GM18873 (cell line): ENCODE measurements around the gene MAL.

Source experiments
- ATAC-seq: cut with Tn5 transposase; IDR thresholded peaks from one replicate; pipeline ENCODE4 v1.9.1; 2021; ENCODE audit warnings: mild to moderate bottlenecking, moderate library complexity, moderate number of reproducible peaks; ENCODE audit not compliant: unreplicated experiment, low FRiP score

The MAL gene

GRCh38 chr2:94995553-94996304 lies 29.8 kb upstream of the MAL start:
- no peak for ATAC-seq

DNA sequence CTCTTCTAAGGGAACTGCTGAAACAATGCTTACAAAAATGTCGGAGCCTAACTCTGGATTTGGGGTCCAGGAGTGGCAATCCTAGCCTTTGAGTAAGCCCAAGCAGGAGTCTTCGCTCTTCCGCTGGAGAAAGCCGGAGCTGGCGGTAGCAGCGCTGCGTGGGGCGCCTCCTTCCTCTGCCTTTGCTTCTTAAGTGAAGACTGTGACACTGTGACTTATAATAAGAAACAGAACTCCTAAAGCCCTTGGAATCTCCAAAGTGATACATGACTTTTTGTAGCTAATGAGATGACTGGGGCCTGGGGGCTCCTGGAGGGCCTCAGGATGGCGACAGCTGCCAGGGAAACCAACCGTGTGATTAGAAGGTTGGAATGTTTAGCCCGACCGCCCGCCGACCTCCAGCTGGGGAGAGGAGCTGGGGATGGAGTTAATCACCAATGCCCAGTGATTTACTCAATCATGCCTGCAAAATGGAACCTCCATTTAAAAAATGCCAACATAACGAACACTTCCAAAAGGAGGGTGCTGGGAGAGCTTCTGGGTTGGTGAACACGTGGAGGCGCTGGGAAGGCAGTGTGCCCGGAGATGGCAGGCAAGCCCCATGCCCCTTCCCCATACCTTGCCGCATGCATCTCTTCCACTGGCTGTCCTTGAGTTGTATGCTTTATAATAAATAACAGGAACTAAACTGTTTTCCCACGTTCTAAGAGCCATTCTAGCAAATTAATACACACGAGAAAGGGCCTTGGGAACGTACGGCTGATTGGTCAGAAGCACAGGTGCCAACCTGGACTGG lies 29.0 kb upstream of the MAL start:
- ATAC-seq: no peak

GRCh38 chr2:94997981-94998930 lies 27.3 kb upstream of the MAL start:
- no peak for ATAC-seq

- no peak for ATAC-seq
Observed at GRCh38 chr2:94999431-94999883, 26.1 kb upstream of the MAL start.

- no peak for ATAC-seq
Observed at GRCh38 chr2:95001051-95001562, 24.4 kb upstream of the MAL start.

GRCh38 chr2:95001701-95002100 lies 23.8 kb upstream of the MAL start:
- ATAC-seq: no peak

DNA sequence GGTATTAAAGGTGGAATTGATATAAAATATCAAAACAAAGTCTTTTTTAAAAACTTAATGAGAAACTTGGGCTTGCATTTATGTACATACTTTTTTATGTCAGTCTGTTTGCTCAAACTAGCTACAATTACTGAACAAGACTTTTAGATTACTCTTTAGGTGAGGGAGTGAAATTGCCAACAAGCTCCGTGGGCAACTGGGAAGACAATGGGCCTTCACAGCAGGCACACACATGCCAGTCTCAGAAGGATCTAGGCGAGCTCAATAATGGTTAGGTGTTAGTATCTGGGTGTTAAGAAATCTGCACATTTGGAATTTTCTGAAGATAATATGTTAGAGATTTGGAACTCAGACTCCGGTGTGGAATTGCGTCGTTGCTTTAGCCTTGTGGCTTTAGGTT lies 23.0 kb upstream of the MAL start:
- no peak for ATAC-seq

DNA sequence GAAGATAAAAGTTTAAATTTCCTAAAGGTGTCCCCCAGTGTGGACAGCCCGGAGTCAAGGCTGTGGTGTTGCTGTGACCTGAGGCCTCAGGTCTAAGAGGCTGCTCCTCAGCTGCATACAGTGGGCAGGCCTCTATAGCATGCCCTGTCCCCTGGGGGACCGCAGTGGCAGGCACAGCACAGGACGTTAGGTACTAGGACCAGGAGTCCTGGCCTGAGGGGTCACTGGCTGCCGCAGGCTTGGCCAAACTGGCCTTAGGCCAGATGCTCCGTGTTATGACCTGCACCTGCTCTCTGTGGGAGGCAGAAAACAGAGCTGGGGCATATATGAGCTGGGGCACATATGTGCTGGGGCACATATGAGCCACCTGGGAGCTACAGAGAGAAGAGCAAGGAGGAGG lies 21.2 kb upstream of the MAL start:
- ATAC-seq: no peak

DNA sequence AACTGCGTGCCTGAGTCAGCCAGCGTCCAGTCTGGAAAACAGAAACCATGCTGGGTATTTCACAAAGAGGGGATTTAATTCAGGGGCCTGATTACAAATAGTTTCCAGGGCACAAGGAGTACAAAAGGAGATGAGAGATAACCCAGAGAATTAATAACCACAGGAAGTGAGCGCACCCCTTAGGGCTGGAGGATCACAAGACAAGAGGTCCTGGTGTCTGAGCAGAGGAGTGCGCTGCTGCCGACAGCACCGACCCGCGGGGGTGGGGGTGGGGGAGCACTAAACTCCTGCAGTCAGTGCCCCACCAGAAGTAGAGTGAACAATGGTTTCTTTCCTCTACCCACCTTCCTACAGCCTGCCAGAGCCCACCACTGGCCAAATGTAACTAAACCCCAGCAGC lies 20.8 kb upstream of the MAL start:
- ATAC-seq: no peak

DNA sequence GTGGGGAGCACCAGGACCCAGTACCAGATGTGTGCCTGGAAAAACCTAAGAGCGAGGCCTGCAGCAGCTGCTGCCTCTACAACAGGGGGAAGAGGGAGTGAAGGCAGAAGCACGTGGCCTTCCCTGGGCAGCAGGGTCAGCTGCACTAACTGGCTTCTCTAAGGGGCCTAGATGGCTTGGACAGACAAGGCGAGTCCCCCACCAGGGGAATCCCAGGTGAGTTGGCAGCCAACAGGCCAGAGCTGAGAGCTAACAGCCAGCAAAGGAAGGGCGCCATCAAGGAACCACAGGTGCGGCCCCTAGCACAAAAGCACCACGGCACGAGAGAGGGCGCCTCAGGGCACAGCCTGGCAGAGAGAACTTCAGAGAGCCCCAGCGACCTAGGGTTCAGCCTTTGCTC lies 19.8 kb upstream of the MAL start:
- no peak for ATAC-seq

DNA sequence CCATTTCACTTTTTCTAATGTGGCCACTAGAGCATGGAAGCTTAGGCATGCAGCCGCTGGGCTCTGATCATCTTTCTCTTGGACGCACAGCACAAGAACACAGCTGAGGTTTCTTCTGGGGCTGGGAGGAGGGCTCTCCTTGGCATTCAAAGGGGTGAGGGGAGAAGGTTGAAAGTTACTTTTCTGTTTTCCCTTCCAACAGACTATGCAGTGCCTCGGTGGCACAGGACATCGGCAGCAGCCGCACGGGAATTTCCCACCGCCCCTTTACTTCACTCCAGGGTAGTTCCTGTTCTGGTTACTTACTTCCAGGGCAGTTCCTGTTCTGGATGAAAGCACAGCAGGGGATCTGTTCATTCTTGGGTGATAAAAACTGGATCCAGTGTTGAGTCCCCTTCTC lies 18.9 kb upstream of the MAL start:
- no peak for ATAC-seq

- ATAC-seq: no peak
Observed at GRCh38 chr2:95007031-95007609, 18.4 kb upstream of the MAL start.

- ATAC-seq: no peak
Observed at GRCh38 chr2:95007822-95008221, 17.7 kb upstream of the MAL start.

DNA sequence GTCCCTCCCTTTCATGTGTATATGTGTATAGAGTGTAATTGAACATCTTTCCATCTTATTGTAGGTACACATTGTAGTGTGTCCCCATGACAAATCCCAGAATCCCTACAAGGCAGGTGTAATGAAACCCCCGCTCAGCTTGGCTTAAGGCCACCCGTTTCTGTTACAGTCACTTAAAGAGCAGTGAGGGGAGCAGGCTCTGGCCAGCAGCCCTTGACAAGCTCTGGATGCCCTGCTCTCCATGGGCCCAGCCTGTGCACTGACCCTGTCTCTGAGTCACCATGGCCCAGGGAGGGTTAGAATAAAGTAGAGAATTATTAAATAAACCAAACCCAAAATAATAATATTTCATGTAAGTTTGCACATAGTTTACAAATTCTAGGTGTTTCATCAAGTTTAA lies 17.2 kb upstream of the MAL start:
- ATAC-seq: no peak

DNA sequence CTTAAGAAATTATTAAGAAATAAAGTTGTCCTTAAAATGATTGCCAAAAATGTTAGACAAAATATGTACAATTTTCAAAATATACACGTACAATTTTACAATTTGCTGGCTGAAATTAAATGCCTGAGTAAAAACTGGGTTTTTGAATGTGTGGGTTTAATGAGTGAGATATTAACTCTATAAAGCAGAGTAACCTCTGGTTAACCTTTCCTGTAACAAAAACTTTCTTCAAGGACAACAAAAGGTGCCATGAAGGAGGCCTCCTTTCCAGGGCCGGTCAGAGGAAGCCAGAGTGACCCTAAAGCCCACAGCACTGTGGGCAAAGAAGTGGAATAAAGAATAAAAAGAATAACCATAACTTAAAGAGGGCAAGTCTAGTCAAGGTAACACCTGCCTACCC lies 16.5 kb upstream of the MAL start:
- ATAC-seq: no peak

- no peak for ATAC-seq
Observed at GRCh38 chr2:95009412-95009811, 16.1 kb upstream of the MAL start.

GRCh38 chr2:95010126-95010525 lies 15.4 kb upstream of the MAL start:
- ATAC-seq: no peak

DNA sequence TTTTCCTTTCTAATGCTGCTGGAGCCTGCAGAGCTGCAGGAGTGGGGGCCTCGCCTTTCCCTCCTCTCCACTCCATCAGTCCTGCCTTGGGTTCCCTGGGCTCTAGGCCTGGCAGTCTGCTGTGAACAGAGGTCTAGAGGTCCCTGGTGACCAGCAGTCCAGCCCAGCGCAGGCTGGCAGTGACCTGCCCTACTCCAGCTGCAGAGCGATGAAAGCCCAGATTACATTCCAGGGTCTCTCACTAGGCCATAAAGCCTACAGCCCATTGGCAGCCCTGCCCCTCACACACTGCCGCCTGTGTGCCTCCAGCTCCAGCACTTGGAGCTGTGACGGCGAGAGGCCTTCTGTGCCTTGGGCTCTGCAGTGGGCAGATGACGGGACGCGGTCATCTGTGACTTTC lies 14.8 kb upstream of the MAL start:
- no peak for ATAC-seq

GRCh38 chr2:95012881-95013550 lies 12.5 kb upstream of the MAL start:
- ATAC-seq: peak; percentile 75

DNA sequence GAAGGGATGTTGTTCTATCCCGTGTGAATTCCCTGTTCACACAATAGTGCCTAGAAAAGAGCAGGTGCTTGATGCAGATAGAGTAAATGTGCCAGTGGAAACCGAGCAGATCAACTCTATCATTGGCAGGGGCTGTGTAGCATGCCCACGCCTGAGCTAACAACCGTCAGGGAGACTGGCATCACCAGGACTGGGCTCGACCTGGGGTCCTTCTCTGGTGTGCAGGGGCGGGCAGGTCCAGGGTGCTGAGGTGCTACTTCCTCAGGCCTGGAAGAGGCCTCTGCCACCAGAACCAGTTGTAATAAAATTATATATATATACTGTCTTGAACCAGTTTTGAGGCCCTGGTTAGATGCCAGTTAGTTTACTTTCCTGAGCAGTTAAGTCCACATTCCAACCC lies 11.8 kb upstream of the MAL start:
- no peak for ATAC-seq
